Vagina (tissue), 2 donors: Measurements from ENCODE around the gene SREBF2. TPM values are rescaled to one million over a fixed set of nuclear protein-coding genes. Genes with fewer than 3 reads are reported as not detected.

Experiments
- DNase-seq, 2 donors: peaks; one replicate each; pipeline ENCODE4 v3.0.0-alpha.2; 2017; ENCODE audit errors: extremely low spot score in 2 of 2
- H3K27ac ChIP-seq: fragments of 200-600 bp; sonication (generic); one replicate; pipeline ENCODE4 v1.5.1; 2019
- H3K27me3 ChIP-seq: fragments of 200-600 bp; sonication (generic); one replicate; pipeline ENCODE4 v1.5.1; 2019
- H3K36me3 ChIP-seq, 2 donors: fragments of 200-600 bp; sonication (generic); one replicate each; pipeline ENCODE4 v1.5.1; 2017 to 2019
- H3K4me1 ChIP-seq: fragments of 200-600 bp; sonication (generic); one replicate; pipeline ENCODE4 v1.5.1; 2019
- H3K4me3 ChIP-seq, 2 donors: fragments of 200-600 bp; sonication (generic); 1 replicate in 1 of 2; 2 replicates in 1 of 2; pipeline ENCODE4 v1.5.1; 2016 to 2019
- H3K9me3 ChIP-seq: fragments of 200-600 bp; sonication (generic); one replicate; pipeline ENCODE4 v1.5.1; 2019
- CTCF ChIP-seq, 3 experiments: fragments of 450-650 bp in 2 of 3; fragments of 200-600 bp in 1 of 3; sonication (generic) in 1 of 3; IDR thresholded peaks; one replicate each; pipeline ENCODE4 v1.5.1; 2017 to 2019; ENCODE audit warnings: antibody characterized with exemption in 3 of 3, mild to moderate bottlenecking in 2 of 3, moderate library complexity in 2 of 3
- POLR2A ChIP-seq, 2 donors: fragments of 450-650 bp; IDR thresholded peaks; one replicate each; pipeline ENCODE4 v1.6.1; 2017; ENCODE audit warnings: antibody characterized with exemption in 2 of 2, mild to moderate bottlenecking in 2 of 2, moderate library complexity in 2 of 2
- POLR2AphosphoS5 ChIP-seq, 2 donors: sonication (generic); formaldehyde crosslinking; IDR thresholded peaks; one replicate each; pipeline ENCODE4 v1.9.0; 2017; ENCODE audit warnings: antibody characterized with exemption in 2 of 2, mild to moderate bottlenecking in 2 of 2, low read depth in 1 of 2; ENCODE audit not compliant: insufficient read depth in 1 of 2
- intact Hi-C: fragments of 100-400 bp; cut with DNase I; formaldehyde crosslinking; loops from one replicate; pipeline ENCODE4 v1.15.1; 2023
- total RNA-seq: library from RNA; depleted of rRNA; stranded (reverse); fragments of >200 nt; gene quantifications from one replicate; pipeline ENCODE4 v1.2.3, GENCODE V29; 2016

Gene SREBF2
- total RNA-seq, 1 donor from 2014 or later, result 98.0 TPM

GRCh38 chr22:41913842-41914534 lies 81.1 kb downstream of the SREBF2 start:
- TF ChIP-seq POLR2AphosphoS5 (IDR thresholded peaks at IDR 0.05; ENCODE audit: insufficient read depth in 1 of 2, low read depth in 1 of 2) (no peak), CTCF (IDR thresholded peaks at IDR 0.05) (no peak), POLR2A (IDR thresholded peaks at IDR 0.05) (no peak)
- H3K27me3 ChIP-seq, result peaks cover 28% of the 10 kb centered on the region
- no peak for DNase-seq
- peaks cover 31% of the 10 kb centered on the region for H3K4me1 ChIP-seq
- peak overlapping the region in 1 of 2 donors; percentile 47 for H3K4me3 ChIP-seq
- no peaks in the 10 kb centered on the region for H3K36me3 ChIP-seq
- no peaks in the 10 kb centered on the region for H3K9me3 ChIP-seq
- intact Hi-C loops, result no loop called here
- no peak overlapping the region for H3K27ac ChIP-seq

GRCh38 chr22:41914611-41915034 lies 81.7 kb downstream of the SREBF2 start:
- TF ChIP-seq POLR2AphosphoS5 (IDR thresholded peaks at IDR 0.05; ENCODE audit: insufficient read depth in 1 of 2, low read depth in 1 of 2) (no peak), CTCF (IDR thresholded peaks at IDR 0.05) (no peak), POLR2A (IDR thresholded peaks at IDR 0.05) (no peak)
- no peak for DNase-seq
- Histone ChIP-seq H3K27me3 (peaks cover 28% of the 10 kb centered on the region), H3K4me3 (peak overlapping the region; percentile 31 to 47), H3K36me3 (no peaks in the 10 kb centered on the region), H3K9me3 (no peaks in the 10 kb centered on the region), H3K4me1 (peaks cover 35% of the 10 kb centered on the region), H3K27ac (no peak overlapping the region)
- intact Hi-C loops, result no loop called here

GRCh38 chr22:41915035-41915785 lies 82.3 kb downstream of the SREBF2 start, which contains the start of gene SHISA8:
Gene SHISA8, minus strand, starts transcription at chr22:41915074. Its CDS starts 407 bp downstream, at chr22:41914667.
- Histone ChIP-seq H3K4me3 (peak within 1 kb of the TSS; percentile 31 to 47), H3K27me3 (peaks cover 28% of the 10 kb centered on the region), H3K36me3 (no peaks in the 10 kb centered on the region), H3K27ac (no peak within 1 kb of the TSS), H3K9me3 (no peaks in the 10 kb centered on the region), H3K4me1 (peaks cover 35% of the 10 kb centered on the region)
- no peak for DNase-seq
- intact Hi-C loops, result no loop called here
- TF ChIP-seq POLR2A (IDR thresholded peaks at IDR 0.05), result no peak
- no peak for TF ChIP-seq CTCF (IDR thresholded peaks at IDR 0.05)
- TF ChIP-seq POLR2AphosphoS5 (IDR thresholded peaks at IDR 0.05; ENCODE audit: insufficient read depth in 1 of 2, low read depth in 1 of 2), result no peak

- intact Hi-C loops, result no loop called here
- Histone ChIP-seq H3K4me3 (no peak overlapping the region), H3K27me3 (peaks cover 28% of the 10 kb centered on the region), H3K9me3 (no peaks in the 10 kb centered on the region), H3K4me1 (peaks cover 30% of the 10 kb centered on the region), H3K36me3 (no peaks in the 10 kb centered on the region), H3K27ac (no peak overlapping the region)
- TF ChIP-seq POLR2A (IDR thresholded peaks at IDR 0.05) (no peak), CTCF (IDR thresholded peaks at IDR 0.05) (no peak), POLR2AphosphoS5 (IDR thresholded peaks at IDR 0.05; ENCODE audit: insufficient read depth in 1 of 2, low read depth in 1 of 2) (no peak)
- no peak for DNase-seq
Observed at GRCh38 chr22:41915786-41916493, 83.0 kb downstream of the SREBF2 start.
